Measurements from ENCODE around the gene PDE4DIP.
"Not testable (repeated sequence)": the region's sequence is repeated elsewhere in the genome, so short reads cannot be mapped to it uniquely, and the experiment has no call there.

GRCh38 chr1:149015522-149015921 lies 171.3 kb downstream of the PDE4DIP start:
- TF ChIP-seq CTCF (IDR thresholded peaks at IDR 0.05; ENCODE audit: insufficient read depth, low read length, poor library complexity, severe bottlenecking); EZH2phosphoT487 (conservative IDR thresholded peaks at IDR 0.05; ENCODE audit: low read length): not testable (repeated sequence)

Measured in SU-DHL-6 (cell line).